DND-41 (cell line): Measurements from ENCODE around the gene LRRC15.

Experiments
- ATAC-seq: fragments of 200-7000 bp; cut with Tn5 transposase; 3 replicates; pipeline ENCODE4 v1.9.1; 2021; ENCODE audit warnings: low read depth; ENCODE audit not compliant: insufficient read depth
- DNase-seq: peaks from one replicate; pipeline ENCODE4 v3.0.0-alpha.2; 2020
- H2AFZ ChIP-seq: 2 replicates; pipeline ENCODE4 v1.6.0; 2012; ENCODE audit warnings: low read depth, low read length
- H3K27ac ChIP-seq: 2 replicates; pipeline ENCODE4 v1.5.1; 2012; ENCODE audit warnings: low read length, inconsistent platforms
- H3K27me3 ChIP-seq: fragments of 200-600 bp; sonication (generic); 2 replicates; pipeline ENCODE4 v1.6.0; 2012; ENCODE audit warnings: low read length, mild to moderate bottlenecking, inconsistent platforms; ENCODE audit not compliant: insufficient read depth, poor library complexity
- H3K36me3 ChIP-seq: 2 replicates; pipeline ENCODE4 v1.5.1; 2012; ENCODE audit warnings: low read length, inconsistent platforms; ENCODE audit not compliant: insufficient read depth
- H3K4me1 ChIP-seq: 2 replicates; pipeline ENCODE4 v1.5.1; 2012; ENCODE audit warnings: mild to moderate bottlenecking, low read length; ENCODE audit not compliant: insufficient read depth
- H3K4me2 ChIP-seq: 2 replicates; pipeline ENCODE4 v1.6.0; 2012; ENCODE audit warnings: mild to moderate bottlenecking, moderate library complexity, low read length, inconsistent platforms; ENCODE audit not compliant: insufficient read depth
- H3K4me3 ChIP-seq, 2 experiments: fragments of 200-600 bp in 1 of 2; shearing (Covaris generic) in 1 of 2; 2 replicates each; pipeline ENCODE4 v1.5.1; 2012 to 2016; ENCODE audit warnings: inconsistent platforms in 2 of 2, low read length in 2 of 2, mild to moderate bottlenecking in 2 of 2, low read depth in 1 of 2, moderate library complexity in 1 of 2
- H3K79me2 ChIP-seq: 2 replicates; pipeline ENCODE4 v1.6.0; 2012; ENCODE audit warnings: low read length, inconsistent platforms; ENCODE audit not compliant: insufficient read depth
- H3K9ac ChIP-seq: 2 replicates; pipeline ENCODE4 v1.6.0; 2012; ENCODE audit warnings: low read depth, mild to moderate bottlenecking, inconsistent platforms, low read length, moderate library complexity
- H3K9me3 ChIP-seq: 2 replicates; pipeline ENCODE4 v1.5.1; 2012; ENCODE audit warnings: low read length, moderate library complexity, mild to moderate bottlenecking, inconsistent platforms; ENCODE audit not compliant: insufficient read depth, severe bottlenecking
- H4K20me1 ChIP-seq: 2 replicates; pipeline ENCODE4 v1.6.0; 2012; ENCODE audit warnings: low read length; ENCODE audit not compliant: insufficient read depth
- EZH2 ChIP-seq: IDR thresholded peaks from 3 replicates; pipeline ENCODE4 v1.6.1; 2012; ENCODE audit warnings: borderline replicate concordance, low read depth, mild to moderate bottlenecking, moderate library complexity, low read length, inconsistent platforms; ENCODE audit not compliant: severe bottlenecking
- TF ChIP-seq, protein P1 (sequence below): IDR thresholded peaks from 2 replicates; pipeline ENCODE4 v1.5.1; 2012; ENCODE audit warnings: borderline replicate concordance, low read length, moderate library complexity, mild to moderate bottlenecking; ENCODE audit not compliant: poor library complexity, severe bottlenecking; ENCODE audit errors: extremely low read depth

LRRC15 gene

DNA sequence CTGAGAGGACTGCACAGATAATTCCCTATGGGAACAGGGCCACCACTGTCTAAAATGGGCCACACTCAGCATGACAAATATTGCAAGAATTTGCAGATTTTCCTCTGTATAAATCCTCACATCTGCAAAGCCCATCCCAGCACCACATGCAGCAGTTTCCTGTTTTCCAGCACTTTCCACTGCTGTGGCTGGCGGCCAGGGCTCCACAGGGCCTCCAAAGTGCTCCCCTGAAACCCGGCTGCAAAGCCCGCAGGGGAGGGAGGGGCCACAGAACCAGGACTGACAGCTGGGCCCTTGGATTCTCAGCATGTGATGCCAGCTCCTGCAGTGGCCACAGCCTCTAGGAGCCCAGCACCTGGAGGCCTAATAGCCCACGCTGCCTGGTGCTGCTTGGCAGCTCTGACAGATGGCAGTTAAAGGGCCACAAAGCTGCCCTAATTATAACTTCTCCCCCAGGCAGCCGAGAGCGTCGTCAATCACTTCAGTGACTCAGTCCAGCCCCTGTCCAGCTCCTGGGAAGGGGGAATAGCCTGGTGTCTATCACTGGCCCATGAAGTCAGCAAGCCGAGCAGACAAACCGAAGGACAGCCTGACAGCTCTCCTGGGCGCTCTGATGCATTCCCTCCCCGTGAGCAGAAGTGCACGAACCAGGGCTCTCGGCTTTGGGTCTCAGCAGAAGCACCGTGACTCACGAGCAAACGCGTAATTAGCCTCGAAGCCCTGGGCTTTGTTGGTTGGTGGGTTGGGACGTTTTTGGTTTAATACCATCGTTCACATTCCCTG is 4.7 kb downstream of the LRRC15 start:
- no peak for DNase-seq
- H3K9me3 ChIP-seq, result no peaks in the 10 kb centered on the region
- peak; percentile 59; the same call in 2 of the 3 replicates for ATAC-seq
- H3K36me3 ChIP-seq, result no peaks in the 10 kb centered on the region
- no peak overlapping the region for H3K4me2 ChIP-seq
- H4K20me1 ChIP-seq, result no peaks in the 10 kb centered on the region
- peaks cover 11% of the 10 kb centered on the region for H3K27me3 ChIP-seq
- no peaks in the 10 kb centered on the region for H3K79me2 ChIP-seq
- no peak overlapping the region for H3K4me3 ChIP-seq
- no peaks in the 10 kb centered on the region for H3K4me1 ChIP-seq
- H3K27ac ChIP-seq, result no peak overlapping the region
- no peak overlapping the region for H2AFZ ChIP-seq
- H3K9ac ChIP-seq, result no peak overlapping the region
- no peak for TF ChIP-seq EZH2
- TF ChIP-seq, protein P1, sequence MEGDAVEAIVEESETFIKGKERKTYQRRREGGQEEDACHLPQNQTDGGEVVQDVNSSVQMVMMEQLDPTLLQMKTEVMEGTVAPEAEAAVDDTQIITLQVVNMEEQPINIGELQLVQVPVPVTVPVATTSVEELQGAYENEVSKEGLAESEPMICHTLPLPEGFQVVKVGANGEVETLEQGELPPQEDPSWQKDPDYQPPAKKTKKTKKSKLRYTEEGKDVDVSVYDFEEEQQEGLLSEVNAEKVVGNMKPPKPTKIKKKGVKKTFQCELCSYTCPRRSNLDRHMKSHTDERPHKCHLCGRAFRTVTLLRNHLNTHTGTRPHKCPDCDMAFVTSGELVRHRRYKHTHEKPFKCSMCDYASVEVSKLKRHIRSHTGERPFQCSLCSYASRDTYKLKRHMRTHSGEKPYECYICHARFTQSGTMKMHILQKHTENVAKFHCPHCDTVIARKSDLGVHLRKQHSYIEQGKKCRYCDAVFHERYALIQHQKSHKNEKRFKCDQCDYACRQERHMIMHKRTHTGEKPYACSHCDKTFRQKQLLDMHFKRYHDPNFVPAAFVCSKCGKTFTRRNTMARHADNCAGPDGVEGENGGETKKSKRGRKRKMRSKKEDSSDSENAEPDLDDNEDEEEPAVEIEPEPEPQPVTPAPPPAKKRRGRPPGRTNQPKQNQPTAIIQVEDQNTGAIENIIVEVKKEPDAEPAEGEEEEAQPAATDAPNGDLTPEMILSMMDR, result no peak

DNA sequence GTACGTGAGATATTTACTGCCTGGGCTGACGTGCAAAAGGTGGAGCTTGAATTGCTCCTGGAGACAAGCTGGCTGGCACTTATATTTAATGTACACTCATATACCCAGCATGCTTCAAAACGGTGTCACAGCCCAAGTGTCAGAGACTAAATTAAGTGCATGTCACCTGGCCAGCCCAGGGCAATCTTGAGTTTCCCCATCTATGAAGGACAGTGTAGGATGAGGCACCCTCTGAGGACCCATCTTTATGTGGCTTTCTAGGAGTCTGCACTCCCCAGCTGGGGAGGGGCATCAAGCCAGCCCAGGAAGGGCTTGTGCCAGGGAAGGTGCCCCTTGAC is 5.3 kb downstream of the LRRC15 start:
- no peak overlapping the region for H3K9ac ChIP-seq
- ATAC-seq (no peak), DNase-seq (no peak)
- H3K27me3 ChIP-seq, result peaks cover 5% of the 10 kb centered on the region
- no peaks in the 10 kb centered on the region for H3K79me2 ChIP-seq
- no peaks in the 10 kb centered on the region for H3K9me3 ChIP-seq
- H3K4me1 ChIP-seq, result no peaks in the 10 kb centered on the region
- H3K4me3 ChIP-seq, result no peak overlapping the region
- H3K36me3 ChIP-seq, result no peaks in the 10 kb centered on the region
- no peak overlapping the region for H2AFZ ChIP-seq
- H3K4me2 ChIP-seq, result no peak overlapping the region
- no peak overlapping the region for H3K27ac ChIP-seq
- TF ChIP-seq, protein P1, result no peak
- no peak for TF ChIP-seq EZH2
- H4K20me1 ChIP-seq, result no peaks in the 10 kb centered on the region

DNA sequence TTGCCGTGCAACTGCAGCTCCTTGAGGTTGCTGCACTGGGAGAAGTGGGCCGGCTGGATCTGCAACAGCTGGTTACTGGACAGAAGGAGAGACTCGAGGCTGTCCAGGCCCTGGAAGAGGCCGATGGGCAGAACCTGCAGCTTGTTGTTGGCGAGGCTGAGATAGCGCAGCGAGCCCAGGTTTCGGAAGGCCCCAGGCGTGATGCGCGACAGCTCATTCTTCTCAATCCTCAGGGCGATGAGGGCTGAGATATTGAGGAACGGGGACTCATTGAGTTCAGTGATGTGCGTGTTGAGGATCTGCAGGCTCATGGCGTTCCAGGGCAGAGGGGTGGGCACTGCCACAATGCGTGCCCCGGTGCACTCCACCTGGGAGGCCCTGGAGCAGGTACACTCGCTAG is 9.0 kb downstream of the LRRC15 start:
- Histone ChIP-seq H2AFZ (no peak overlapping the region), H3K4me2 (no peak overlapping the region), H3K27ac (no peak overlapping the region), H3K4me3 (no peak overlapping the region), H3K36me3 (no peaks in the 10 kb centered on the region), H3K9me3 (no peaks in the 10 kb centered on the region), H3K79me2 (no peaks in the 10 kb centered on the region), H3K4me1 (peaks cover 7% of the 10 kb centered on the region), H3K27me3 (no peaks in the 10 kb centered on the region), H4K20me1 (no peaks in the 10 kb centered on the region), H3K9ac (no peak overlapping the region)
- DNase-seq (no peak), ATAC-seq (no peak)
- TF ChIP-seq, protein P1, result no peak
- no peak for TF ChIP-seq EZH2
